Activated CD4-positive, CD25-positive, alpha-beta regulatory T cell (primary cell): Measurements from ENCODE around the gene LRRC45.

Experiments
- DNase-seq, 4 experiments: peaks; one replicate each; lab custom pipeline; 2025; lab: John Stamatoyannopoulos, UW

Gene LRRC45

DNA sequence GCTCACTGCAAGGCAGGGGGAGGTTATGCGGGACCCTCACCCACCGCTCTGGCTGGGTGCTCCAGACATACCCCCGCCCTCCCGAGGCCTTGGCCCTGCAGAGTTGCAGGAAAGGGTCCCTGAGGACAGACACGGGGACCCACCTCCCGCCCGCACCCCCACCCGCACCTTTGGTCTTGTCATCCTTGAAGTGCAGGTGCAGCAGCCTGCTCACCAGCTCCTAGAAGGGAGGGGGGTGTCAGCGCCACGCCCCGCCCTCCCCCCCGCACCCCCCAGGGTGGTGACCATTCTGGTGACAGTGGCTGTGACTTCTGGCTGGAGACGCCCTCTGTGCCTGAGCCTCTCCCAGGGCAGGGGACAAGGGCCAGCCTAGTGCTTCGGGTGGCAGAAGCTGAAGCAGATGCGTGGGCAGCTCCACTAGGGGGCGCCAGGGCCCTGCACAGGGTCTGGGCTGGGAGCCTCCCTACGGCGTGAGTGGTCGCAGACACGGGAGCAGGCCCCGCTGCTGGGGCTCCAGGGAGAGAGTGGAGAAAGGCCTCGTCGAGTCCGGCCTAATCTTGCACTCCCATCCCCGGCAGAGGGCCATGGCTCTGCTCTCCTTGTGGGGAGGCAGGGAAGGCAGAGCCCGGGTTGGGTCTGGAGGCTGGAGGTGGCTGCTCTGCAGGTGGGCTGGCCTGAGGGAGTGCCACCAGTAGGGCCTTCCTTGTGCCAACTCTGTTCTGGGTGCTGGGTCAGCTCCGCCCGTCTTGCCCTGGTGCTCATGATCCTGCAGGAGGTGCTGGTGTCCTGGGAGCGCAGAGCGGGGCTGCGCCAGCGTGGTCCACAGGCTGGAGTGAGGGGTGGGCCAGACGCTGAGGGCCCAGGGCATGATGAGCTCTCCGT is 3.2 kb upstream of the LRRC45 start:
- DNase-seq, result peak; percentile 32 to 47 (median 38)

GRCh38 chr17:82020572-82021106 is 2.5 kb upstream of the LRRC45 start:
- no peak for DNase-seq

GRCh38 chr17:82021107-82021899 is 1.8 kb upstream of the LRRC45 start:
- DNase-seq, result peak in 1 of 4 experiments; percentile 22

GRCh38 chr17:82021900-82022309 is 1.2 kb upstream of the LRRC45 start:
- DNase-seq, result no peak

GRCh38 chr17:82022310-82022980 is 660 bp upstream of the LRRC45 start, which contains the start of gene CENPX:
Gene CENPX, minus strand, starts transcription at chr17:82022878. Its CDS starts 17 bp downstream, at chr17:82022861.
- DNase-seq, result no peak

GRCh38 chr17:82023447-82024241 is 539 bp downstream of the LRRC45 start:
- DNase-seq, result no peak

DNA sequence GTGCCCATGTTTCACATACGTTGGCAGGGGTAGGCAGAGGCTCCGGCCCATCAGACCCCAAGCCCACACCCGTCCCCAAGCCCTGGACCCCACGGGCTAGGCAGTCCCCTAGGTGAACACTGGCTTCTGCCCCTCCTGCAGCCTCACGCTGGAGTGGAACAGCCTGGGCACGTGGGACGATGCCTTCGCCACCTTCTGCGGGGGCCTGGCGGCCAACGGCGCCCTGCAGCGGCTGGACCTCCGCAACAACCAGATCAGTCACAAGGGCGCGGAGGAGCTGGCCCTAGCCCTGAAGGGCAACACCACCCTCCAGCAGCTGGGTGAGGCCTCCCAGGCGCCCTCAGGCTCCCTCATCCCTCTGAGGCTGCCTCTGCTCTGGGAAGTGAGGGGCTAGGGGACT is 1.8 kb downstream of the LRRC45 start:
- no peak for DNase-seq

GRCh38 chr17:82025401-82026107 is 2.4 kb downstream of the LRRC45 start:
- DNase-seq, result no peak

- DNase-seq, result no peak
Measured at GRCh38 chr17:82028246-82028645, 5.1 kb downstream of the LRRC45 start.

- DNase-seq, result no peak
Measured at GRCh38 chr17:82028966-82029365, 5.9 kb downstream of the LRRC45 start.

DNA sequence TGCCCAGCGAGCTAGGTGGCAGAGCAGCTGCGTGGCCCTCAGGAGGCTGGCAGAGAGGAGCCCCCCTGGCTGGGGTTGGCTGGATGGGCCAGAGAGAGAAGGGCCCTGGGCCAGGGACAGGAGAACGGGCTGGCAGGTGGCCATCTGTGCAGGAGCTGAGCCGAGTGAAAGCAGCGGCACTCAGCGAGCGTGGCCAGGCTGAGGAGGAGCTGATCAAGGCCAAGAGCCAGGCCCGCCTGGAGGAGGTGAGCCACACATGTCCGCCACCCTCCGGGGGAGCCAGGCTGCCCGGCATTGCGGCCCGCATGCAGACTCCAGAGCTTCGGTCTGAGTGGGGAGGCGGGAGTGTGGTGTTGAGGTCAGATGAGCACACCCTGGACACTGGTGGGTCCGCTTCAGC is 6.3 kb downstream of the LRRC45 start:
- no peak for DNase-seq

DNA sequence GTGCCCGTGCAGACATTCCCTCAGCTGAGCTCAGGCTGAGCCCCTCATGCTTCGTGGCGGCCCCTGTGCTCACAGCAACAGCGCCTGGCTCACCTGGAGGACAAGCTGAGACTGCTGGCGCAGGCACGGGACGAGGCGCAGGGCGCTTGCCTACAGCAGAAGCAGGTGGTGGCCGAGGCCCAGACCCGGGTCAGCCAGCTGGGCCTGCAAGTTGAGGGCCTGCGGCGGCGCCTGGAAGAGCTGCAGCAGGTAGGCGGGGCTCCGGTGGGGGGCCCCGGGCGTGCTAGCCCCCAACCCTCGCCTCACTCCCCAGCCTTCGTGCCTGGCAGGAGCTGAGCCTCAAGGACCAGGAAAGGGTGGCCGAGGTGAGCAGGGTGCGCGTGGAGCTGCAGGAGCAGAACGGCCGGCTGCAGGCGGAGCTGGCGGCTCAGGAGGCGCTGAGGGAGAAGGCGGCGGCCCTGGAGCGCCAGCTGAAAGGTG is 6.9 kb downstream of the LRRC45 start:
- no peak for DNase-seq

DNA sequence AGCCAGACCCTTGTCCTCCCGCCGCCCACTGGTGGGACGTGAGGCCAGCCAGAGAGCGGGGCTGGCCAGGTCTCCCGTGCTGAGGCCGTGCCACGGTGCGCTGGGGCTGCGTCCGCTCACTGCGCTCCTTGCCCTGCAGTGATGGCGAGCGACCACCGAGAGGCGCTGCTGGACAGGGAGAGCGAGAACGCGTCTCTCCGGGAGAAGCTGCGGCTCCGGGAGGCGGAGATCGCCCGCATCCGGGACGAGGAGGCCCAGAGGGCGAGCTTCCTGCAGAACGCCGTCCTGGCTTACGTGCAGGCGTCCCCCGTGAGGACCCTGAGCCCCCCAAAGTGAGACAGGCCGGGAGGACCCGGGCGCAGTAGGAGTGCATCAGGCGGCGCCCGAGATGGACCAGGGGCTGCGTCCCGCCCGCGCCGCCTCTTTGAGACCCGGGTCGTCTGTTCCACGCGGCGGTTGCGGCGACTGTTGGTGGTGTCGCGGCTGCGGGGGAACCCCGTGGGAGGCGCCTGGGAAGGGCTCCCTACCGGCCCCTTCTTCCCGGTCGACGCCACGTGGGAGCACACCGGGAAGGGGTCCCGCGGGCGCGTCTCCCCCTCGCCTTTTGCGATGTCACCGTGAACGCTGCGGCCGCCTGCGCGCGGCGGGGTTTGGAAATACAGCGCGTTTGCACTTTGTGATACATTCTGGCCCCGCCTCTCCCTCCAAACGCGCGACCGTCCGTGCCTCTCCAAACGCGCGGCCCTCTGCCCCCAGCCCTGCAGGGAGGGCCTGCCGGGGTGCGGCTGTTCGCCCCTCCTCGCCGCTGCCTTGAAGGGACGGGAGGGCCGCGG is 7.6 kb downstream of the LRRC45 start:
- peak; percentile 54 to 69 (median 66) for DNase-seq

GRCh38 chr17:82031303-82031884 is 8.3 kb downstream of the LRRC45 start, which contains the start of gene RAC3:
Gene RAC3, plus strand, starts transcription at chr17:82031678. Its CDS starts 84 bp downstream, at chr17:82031762.
- DNase-seq, result no peak

DNA sequence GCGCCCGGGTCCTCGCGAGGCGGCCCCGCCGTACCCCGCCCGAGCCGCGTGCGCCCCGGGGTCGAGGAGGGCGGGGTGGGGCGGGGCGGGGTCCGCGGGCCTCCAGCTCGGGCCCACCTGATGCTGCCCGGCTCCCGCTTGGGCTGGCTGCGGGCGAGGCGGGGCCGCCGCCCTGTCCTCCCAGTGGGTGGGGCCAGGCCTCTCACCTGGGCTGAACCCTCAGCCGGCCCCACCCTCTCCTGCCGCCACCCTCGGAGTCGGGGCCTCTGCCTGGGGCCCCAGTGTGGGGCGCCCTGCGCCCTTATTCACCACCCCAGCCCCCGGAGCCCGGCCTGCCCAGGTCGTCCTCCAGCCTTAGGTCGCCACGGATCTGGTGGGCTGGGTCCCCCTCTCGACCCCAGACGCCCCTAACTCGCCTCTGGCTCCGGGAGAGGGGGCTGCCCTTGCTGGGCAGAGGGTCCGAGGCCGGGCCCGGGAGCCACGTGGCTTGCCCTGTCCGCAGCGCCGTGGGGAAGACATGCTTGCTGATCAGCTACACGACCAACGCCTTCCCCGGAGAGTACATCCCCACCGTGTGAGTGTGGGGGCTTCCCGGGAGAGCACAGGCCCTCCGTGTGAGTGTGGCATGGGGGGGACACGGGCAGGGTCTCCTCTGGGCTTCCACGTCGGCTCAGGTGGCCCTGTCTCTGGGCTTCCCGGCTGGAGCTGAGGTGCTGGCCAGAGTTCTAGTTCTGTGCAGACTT is 9.0 kb downstream of the LRRC45 start:
- DNase-seq, result no peak

DNA sequence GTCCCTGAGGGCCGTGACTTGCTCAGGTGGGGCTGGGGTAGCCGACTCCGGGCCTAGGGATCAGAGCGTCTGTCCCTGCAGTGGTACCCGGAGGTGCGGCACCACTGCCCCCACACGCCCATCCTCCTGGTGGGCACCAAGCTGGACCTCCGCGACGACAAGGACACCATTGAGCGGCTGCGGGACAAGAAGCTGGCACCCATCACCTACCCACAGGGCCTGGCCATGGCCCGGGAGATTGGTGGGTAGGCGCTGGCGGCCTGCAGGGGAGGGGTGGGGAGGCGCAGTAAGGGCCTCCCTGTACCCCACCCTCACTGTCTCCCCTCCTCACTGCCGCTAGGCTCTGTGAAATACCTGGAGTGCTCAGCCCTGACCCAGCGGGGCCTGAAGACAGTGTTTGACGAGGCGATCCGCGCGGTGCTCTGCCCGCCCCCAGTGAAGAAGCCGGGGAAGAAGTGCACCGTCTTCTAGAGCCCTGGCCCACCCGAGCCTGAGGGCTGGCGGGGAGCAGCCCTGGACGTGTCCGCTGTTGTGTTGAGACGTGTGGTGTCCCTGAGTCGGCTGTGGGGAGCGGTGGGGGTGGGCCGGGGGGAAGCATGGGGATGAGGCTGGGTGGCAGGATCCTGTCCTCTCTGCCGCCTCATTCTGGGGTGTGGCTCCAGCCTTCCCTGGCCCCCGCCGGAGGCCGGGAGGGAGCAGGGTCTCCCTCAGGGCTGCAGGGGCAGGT is 10.4 kb downstream of the LRRC45 start:
- no peak for DNase-seq

DNA sequence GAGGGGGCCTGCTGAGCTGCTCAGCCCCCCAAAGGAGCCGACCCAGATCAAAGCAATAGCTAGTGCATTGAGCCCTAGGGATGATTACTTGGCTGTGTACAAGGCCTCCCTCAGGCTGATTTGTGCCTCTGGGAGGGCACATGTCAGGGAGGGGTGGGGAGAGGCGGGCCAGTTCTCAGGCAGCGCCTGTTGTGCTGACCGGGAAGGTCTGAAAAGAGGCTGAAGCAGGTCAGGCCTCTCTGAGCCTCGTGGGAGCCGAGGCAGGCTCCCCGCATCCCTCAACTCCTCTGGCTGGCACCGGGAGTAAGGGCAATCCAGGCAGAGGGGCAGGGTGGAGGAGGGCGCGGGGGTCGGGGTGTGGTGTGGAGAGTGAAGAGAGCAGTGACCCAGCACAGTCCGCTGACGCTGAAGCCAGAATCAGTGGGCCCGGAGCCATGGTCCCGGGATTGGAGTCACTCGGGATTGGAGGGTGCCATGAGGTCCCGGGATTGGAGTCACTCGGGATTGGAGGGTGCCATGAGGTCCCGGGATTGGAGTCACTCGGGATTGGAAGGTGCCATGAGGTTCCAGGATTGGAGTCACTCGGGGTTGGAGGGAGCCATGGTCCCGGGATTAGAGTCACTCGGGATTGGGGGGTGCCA is 11.4 kb downstream of the LRRC45 start:
- DNase-seq, result no peak
